GM21390 (cell line): ENCODE results near the gene AGMO.

ENCODE experiments used
- ATAC-seq: cut with Tn5 transposase; IDR thresholded peaks from one replicate; pipeline ENCODE4 v1.9.1; 2021; ENCODE audit not compliant: unreplicated experiment

Gene AGMO

DNA sequence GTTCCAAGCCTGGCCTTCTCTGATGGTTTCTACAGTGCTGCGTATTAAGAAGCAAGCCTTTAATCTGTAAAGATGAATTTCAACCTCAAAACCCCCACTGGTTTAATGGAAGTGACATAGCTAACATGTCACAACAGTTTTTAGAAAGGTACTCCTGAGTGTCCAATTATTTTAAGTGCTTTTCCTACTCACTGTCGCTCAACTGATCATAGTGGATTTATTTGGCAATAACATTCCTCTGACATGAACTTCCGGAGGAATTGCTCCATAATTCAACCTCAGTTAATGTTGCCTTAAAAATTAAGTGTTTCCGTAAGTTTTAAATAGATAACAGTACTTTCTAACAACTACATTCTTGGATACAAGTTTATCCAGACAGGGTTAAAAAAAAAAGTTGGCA lies 57.5 kb downstream of the AGMO start:
- ATAC-seq, result no peak

GRCh38 chr7:15503603-15504290 lies 58.1 kb downstream of the AGMO start:
- ATAC-seq, result no peak

DNA sequence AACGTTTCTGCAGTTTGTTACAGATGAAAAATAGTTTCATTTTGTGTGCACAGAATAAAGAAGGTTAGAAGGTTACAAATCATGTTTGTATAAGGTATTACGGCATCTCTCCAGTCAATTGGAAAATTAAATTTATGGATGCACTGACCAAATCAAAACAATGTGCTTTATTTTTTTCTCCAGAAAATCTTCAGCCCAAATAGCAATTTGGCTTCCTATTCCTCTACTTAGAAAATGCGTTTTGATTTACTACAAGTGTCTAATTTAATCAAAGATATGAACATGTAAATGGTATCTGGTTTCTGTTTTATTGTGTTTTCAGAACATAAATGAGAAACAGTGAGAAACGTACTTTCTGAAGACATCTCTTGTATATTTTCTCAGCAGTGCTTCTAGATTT lies 63.4 kb downstream of the AGMO start:
- no peak for ATAC-seq

GRCh38 chr7:15495170-15495569 lies 66.6 kb downstream of the AGMO start:
- ATAC-seq, result no peak

DNA sequence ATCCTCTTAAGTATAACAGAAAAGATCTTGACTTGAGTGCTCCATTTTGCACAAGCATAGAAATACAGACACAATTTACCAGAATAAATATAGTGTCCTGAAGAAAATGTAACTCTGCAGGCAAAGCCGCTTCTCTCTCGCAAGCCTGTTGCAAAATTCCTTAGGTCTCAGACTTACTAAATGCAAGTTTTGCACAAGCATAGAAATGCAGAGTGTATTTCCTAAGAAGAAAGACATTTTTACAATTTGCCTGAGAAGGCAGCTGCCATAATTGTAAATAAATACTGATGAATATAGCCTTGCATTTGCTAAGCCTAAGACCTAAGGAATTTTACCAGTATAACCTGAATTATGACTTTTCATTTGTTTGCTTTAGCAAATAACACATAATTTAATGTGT lies 67.1 kb downstream of the AGMO start:
- no peak for ATAC-seq

DNA sequence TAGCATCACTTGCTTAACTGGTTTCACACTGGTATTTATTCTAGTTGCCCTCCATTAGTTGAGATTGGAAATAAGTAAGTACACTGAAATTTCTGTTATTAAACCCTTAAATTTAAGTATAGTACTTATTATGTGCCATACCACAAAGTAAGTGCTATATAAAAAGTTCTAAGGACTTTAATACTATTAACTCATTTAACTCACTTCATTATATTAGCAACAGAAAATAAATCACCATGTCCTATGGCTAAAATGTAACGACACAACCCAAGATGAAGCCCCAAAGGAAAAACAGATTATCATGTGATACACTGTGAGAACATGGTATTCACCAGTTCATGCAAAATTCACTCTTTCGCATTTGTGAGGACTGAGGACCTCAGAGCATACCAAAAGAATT lies 70.5 kb downstream of the AGMO start:
- no peak for ATAC-seq

DNA sequence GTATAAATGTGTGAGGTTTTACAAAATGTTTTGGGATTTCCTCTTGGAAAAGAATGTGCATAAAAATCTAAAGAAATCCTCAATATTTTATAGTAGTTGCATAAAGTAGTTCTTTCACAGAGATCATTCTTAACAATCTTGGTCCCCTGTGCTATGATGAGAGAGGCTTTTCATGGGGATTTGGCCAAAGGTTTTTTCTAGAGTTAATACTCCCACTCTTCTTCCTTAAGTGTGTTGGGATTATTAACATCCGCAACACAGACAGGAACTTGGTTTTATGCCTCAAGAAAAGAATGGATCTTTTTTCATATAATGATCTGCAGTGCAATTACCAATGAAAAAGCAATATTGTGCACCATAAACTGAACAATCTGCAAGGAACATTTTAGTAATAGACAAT lies 71.5 kb downstream of the AGMO start:
- no peak for ATAC-seq

- ATAC-seq, result no peak
Measured at GRCh38 chr7:15489861-15490260, 72.0 kb downstream of the AGMO start.

GRCh38 chr7:15489383-15489782 lies 72.4 kb downstream of the AGMO start:
- ATAC-seq, result no peak

GRCh38 chr7:15488401-15488800 lies 73.4 kb downstream of the AGMO start:
- no peak for ATAC-seq

DNA sequence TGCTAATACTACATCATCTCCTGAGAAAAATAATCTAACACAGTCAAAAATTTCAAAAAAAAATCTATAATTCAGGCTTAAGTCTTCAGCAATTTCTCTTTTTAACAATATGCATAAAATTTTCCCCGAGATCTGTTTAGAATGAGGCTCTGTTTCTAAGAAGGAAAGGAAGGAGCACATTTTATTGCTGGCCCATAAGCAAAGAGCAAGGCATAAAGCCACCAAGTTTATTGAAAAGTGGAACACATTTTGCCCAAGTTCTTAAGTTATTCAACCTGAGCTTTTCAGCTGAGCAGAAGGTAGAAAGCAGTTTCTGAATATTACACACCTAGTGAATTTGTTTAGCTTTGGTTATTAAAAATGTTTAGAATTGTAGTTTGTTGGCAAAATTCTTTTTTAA lies 73.9 kb downstream of the AGMO start:
- ATAC-seq, result no peak

- ATAC-seq, result no peak
Measured at GRCh38 chr7:15485998-15486397, 75.8 kb downstream of the AGMO start.

DNA sequence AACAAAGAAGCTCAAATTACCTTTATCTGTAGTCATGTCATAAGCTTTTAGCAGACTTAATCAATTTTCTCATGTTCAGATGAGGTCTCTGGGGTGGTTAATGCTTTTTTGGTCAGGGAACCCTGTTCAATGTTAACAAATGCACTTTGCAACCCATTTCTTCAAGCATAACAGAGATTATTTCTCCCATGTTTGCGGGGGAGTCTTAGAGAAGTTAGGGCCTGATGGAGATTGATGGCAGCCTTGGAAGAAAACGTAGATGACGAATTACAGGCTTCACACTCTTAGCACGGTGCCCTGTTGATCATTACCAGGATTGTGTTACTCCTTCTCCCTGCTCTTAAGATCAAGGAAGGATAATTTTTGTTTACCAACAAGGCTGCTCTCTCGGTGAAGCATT lies 76.4 kb downstream of the AGMO start:
- no peak for ATAC-seq

GRCh38 chr7:15481132-15481531 lies 80.7 kb downstream of the AGMO start:
- ATAC-seq, result no peak

DNA sequence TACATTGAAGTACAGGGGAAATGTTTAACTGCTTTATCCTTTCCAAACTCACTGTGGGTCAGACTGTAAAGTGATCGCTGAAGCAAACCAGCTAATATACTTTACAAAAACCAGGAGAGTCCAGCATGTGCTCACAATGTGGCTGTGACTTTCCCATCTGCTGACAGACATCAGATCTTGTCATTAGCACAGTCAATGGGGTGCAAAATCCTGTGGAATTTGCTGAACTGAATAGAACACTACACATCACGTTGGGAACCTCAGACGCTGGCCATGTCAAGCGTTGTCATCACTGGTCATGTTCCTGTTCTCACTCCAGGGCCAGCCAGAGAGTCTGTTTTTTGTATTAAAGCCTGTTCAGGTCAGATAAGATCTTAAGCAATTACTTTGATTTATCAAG lies 83.4 kb downstream of the AGMO start:
- no peak for ATAC-seq

GRCh38 chr7:15476531-15476918 lies 85.3 kb downstream of the AGMO start:
- ATAC-seq, result no peak

DNA sequence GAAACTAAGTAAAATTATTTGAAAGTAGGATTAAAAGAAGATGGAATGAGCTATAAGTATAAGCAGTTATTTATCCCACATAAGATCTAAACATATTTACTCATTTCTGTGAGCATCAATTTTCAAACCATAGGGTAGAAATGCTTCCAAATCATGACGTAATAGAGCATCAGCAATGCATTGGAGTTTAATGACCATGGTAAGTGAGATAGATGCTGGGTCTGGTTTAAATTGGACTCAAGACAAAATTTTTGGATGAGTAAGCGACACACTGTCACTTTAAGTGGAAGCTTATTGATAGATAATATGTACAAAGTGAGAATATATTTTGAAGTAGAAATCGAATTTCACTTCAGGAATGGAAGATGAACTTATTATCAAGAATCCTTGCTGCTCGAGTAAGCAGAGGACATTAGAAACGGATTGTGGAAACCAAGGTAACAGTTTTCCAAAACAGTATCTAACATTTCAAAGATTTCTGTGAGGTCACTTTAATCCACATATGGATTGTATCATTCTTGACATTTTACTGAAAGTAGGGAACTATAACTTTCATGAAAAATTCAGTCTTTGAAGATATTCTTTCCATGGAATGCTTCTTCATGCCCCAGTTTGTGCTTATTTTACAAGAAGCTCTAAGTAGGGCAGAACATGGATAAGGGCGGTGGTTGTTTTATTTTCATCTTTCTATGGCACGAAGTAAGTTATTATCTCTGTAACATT lies 85.8 kb downstream of the AGMO start:
- ATAC-seq, result no peak

GRCh38 chr7:15471669-15471950 lies 90.2 kb downstream of the AGMO start:
- ATAC-seq, result no peak

DNA sequence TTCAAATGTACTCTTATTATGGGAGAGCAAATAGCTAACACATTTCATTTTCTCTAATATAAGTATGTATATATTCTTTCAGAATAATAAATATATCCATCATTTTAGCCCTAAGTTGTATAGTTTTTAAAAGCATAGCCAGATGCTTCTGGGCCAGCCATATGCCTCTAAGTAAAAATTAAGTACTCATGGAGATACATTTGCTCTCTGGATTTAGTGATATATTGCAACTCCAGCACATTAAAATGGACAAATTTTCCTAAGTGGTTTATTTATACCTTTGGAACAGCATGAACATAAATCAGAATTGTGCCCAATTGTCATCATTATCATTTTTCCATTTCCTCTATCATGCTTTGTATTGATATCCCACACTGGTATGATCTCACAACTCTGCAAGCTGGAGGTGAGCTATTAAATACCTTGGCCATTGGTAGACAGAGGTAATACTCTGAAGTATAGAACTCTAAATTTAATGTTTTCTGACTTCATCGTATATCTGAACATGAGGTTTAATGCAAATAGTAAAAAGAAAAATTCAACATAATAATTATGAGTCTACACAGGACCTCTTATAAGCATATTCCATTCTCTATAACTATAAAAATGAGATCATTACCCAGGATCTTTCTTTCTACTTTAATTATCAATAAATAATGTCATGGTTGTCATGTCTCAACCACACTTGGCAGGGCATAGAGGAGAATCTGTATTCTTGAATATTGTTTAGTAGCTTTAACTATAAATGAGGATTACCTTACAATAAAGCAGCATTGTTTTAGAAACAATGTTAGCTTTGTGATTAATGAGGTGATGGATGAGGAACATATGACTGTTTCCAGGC lies 90.8 kb downstream of the AGMO start:
- no peak for ATAC-seq

DNA sequence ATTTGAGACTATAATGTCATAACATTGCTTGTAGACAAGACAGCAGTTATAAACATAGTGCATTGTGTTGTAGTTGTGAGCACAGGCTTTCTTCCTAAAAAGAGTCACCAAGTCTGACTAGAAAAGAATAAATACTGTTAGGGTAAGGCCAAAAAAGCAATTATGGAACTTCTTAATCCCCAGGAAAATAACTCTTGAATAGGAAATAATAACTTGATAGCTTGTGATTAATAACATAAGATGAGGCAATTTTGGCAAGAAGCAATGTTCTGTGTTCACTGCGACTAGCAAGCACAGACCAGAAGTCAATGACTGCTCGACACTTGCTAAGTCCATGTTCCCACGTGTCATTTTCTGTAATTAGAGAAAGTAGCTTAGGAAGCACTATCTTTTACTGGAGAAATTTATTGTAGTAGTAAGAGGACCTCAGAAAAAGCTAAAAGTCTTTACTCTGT lies 97.1 kb downstream of the AGMO start:
- ATAC-seq, result no peak

- ATAC-seq, result no peak
Measured at GRCh38 chr7:15463801-15464666, 97.8 kb downstream of the AGMO start.
